Stimulated activated naive CD8-positive, alpha-beta T cell treated with anti-CD3 and anti-CD28 coated beads, Interleukin-15, amount 100 ng/mL, for 72 hours (primary cell): Measurements from ENCODE around the gene TNFAIP2.

Experiments used
- ATAC-seq: fragments of 150-1000 bp; cut with Tn5 transposase; 2 replicates; pipeline ENCODE4 v1.10.0; 2021; ENCODE audit warnings: mild to moderate bottlenecking, moderate library complexity
- DNase-seq, 2 donors: peaks; one replicate each; pipeline ENCODE4 v3.0.0; 2021 to 2022
- H3K27ac Mint-ChIP-seq, 2 donors: one replicate each; pipeline ENCODE4 v1.8.0; 2022; ENCODE audit warnings: mild to moderate bottlenecking in 2 of 2, mixed read lengths in 2 of 2, moderate library complexity in 2 of 2
- H3K27me3 Mint-ChIP-seq: one replicate; pipeline ENCODE4 v1.8.0; 2022; ENCODE audit warnings: mixed read lengths
- H3K4me1 Mint-ChIP-seq: one replicate; pipeline ENCODE4 v1.8.0; 2022; ENCODE audit warnings: mild to moderate bottlenecking, mixed read lengths
- H3K4me3 Mint-ChIP-seq, 2 donors: one replicate each; pipeline ENCODE4 v1.8.0; 2022; ENCODE audit warnings: mild to moderate bottlenecking in 2 of 2, mixed read lengths in 2 of 2, moderate library complexity in 1 of 2
- H3K9me3 Mint-ChIP-seq, 2 donors: one replicate each; pipeline ENCODE4 v1.8.0; 2022; ENCODE audit warnings: mixed read lengths in 2 of 2

TNFAIP2 gene

GRCh38 chr14:103186241-103186822 is 63.1 kb downstream of the TNFAIP2 start:
- Mint-ChIP-seq H3K27ac (no peak overlapping the region), H3K27me3 (peaks cover 57% of the 10 kb centered on the region), H3K4me3 (no peak overlapping the region), H3K4me1 (peaks cover 5% of the 10 kb centered on the region), H3K9me3 (no peaks in the 10 kb centered on the region)
- DNase-seq, result no peak
- no peak for ATAC-seq
